NCI-H748 treated with DMSO at 0.1 percent for 48 hours (cell line): ENCODE results near the gene HLCS.
"Not testable (repeated sequence)": the region's sequence is repeated elsewhere in the genome, so short reads cannot be mapped to it uniquely, and the experiment has no call there.

Source experiments
- DNase-seq: peaks from one replicate; lab custom pipeline; 2025; lab: John Stamatoyannopoulos, UW

HLCS gene

DNA sequence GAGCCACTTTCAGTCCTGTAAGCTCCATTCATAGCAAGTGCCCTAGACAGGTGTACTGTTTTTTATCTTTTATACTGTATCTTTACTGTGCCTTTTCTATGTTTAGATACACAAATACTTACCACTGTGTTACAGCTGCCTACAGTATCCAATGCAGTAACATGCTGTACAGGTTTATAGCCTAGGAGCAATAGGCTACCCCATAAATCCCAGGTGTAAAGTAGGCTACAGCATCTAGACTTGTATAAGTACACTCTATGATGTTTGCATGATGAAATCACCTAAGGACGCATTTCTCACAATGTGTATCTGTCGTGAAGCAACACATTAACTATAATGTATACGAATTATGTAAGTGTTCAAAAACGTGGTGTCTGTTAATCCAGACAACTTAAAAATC is 10.7 kb downstream of the HLCS start:
- DNase-seq = no peak

GRCh38 chr21:36952331-36952730 is 14.1 kb downstream of the HLCS start:
- not testable (repeated sequence) for DNase-seq

- no peak for DNase-seq
Measured at GRCh38 chr21:36949171-36950141, 17.0 kb downstream of the HLCS start.

- DNase-seq = no peak
Measured at GRCh38 chr21:36948686-36949085, 17.8 kb downstream of the HLCS start.

DNA sequence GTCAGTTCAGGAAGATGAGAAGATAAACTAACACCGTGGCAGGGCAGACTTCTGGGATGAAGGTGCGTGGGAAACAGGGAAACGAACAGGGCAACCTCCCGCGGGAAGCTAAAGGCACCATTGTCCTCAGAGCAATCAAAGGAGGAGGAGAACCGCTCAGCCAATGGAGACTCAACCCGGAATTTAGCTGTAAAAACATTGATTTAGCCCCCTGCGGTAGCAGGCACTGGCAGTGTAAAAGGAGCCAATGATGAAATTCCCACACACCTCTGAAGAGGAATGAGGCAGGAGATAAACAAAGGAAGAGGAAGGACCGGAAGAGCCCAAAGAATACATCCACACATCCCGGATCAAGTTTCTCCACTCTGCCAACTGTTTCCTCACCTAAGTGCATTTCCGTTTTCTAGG is 19.5 kb downstream of the HLCS start:
- no peak for DNase-seq

DNA sequence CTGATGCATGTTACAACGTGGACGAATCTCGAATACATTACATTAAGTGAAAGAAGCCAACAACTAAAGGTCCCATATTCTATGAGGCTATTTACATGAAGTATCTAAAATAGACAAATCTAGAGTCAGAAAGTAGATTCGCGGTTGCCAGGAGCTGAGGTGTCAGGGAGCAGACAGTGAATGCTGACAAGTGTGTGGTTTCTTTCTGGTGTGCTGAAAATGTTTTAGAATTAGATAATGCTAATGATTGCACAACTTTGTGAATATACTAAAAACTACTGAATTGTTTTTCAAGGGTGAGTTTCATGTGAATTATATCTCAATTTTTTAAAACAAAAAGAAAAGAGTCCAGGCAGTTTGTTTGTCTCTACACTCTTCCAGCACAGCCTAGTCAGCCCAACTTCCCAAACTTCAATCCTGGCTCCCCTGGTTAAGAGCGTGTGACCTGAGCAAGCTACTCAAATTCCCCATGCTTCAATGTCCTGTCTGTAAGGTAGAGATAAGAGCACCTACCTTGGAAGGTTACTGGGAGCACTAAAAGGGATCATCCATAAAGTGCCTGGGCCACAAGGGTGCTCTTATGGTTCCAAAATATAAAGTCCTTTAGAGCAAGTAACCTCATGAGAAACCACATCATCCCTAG is 20.9 kb downstream of the HLCS start:
- DNase-seq = no peak

DNA sequence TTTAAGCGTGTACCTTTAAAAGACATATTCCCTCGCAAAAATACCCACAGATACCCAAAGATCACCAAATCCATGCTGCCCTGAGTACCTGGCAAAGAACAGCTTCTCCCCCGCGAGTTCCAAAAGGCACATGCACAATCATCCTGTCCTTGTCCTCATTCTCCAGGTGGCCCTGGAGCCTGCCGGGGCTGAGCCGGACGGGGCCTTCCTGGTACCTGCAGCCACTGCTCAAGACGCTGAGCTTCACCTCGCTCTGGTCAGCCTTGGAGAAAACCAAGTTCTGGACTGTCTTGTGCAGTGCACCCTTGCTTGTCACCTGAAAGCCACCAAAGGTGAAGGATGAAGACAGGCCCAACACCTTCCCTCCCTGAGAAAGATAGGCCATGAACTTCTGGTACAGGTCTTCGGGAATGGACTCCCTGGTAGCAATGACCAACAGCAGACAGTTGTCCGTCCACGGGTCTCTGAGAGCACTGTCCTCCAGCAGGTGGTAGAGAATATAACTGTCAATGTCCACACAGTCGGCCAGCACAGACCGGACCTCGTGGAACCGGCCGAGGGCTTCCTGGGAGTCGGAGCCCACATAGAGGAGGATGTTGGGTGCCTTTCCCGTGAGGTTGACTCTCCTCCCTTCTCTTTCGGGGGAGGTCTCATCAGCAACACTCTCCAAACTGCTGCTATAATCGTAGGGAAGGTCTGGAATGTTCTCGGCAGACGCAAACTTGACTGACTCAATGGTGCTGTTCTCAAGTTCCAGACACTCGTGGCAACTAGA is 29.9 kb downstream of the HLCS start:
- no peak for DNase-seq

DNA sequence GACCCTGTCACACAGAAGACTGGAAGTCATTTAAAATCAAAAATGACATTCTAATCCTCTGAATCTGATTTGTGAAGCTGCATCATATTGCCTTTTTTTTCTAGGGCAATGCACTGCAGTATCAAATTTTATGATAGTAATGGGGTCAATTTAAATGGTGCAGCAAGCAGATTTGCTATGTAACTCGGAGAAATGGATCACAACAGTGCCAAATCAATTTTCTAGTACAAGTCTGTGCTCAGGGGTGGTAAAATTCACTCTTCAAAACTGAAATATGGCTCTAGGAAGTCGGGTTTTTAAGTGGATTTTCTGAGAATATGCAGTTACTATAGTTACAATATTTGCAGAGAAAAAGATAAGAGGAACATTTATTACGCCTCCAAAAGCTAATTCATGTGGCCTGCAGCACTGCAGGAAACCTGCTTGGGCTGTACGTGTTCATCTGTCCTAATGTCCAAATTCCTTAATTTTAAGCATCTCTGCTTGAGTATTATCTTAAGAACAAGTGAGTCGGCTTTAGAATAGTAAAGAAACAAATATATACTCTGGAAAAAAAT is 31.5 kb downstream of the HLCS start:
- DNase-seq = no peak

GRCh38 chr21:36932161-36932816 is 34.2 kb downstream of the HLCS start:
- no peak for DNase-seq

- DNase-seq = no peak
Measured at GRCh38 chr21:36929622-36930021, 36.8 kb downstream of the HLCS start.

GRCh38 chr21:36928960-36929359 is 37.5 kb downstream of the HLCS start:
- no peak for DNase-seq

DNA sequence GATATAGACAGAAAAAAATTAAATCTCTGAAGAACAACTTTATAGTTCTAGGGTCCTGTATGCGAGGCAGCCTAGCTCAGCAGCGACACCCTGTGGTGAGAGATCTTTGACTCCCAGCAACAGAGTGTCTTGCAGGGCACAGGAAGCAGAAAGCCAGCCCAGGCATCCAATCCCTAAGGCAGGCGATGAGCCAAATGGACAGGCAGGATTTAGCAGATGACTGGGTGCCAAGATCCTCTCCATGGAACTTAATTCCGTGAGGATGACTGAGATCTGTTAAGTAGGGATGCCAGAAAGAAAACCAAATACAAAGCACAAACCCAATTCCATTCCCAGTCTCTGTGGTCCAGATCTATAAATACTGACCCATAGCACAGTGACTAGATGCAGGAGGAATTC is 38.8 kb downstream of the HLCS start:
- DNase-seq = peak; percentile 59

DNA sequence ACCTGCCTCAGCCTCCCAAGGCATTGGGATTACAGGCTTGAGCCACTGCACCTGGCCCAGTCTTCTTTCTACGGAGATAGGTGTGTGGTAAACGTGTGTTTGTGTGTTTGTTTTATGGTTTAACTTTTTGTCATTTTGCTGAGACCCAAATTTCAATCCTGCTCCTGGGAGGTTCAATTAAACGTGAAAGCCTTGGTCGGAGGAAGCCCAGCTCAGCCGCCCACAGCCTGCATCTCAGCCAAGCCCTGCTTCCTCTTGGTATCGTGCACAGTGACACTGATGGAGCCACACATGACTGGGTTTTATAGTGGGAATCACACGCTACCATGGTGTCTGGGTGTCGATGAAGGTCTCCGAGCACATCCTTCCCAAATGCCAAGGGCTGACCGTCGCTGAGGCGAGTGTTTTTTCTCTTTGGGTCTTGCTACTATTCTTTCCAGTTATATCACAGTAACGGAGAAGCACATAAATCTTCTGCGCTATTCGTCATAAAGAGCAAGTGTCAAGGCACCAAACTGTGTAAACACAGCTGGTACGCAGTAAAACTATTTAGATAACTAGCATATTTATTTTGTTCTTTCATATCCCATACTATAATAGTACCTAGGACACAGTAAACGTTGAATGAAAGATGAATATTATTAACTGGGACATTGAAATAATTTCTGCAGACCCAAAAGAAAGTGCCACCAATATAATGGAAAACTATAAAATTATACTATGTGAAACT is 39.3 kb downstream of the HLCS start:
- no peak for DNase-seq

GRCh38 chr21:36923270-36923669 is 43.2 kb downstream of the HLCS start:
- no peak for DNase-seq

DNA sequence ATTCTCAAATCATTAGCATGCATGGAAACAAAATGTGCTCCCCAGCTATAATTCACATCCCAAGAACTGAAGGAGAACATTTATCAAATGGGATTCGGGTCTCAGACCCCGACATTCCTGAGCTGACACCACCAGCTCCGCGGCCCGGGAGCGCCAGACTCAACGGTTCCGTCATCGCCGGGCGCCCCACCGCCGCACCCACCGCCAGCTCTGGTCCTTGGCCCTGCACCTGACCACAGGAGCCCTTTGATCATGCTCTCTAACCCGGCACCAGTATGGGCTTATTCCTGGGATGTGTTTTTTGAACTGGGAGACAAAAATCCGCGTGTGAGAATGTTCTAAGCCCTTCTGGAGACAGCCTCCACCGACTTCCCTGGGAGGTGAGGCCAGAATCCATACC is 43.6 kb downstream of the HLCS start:
- no peak for DNase-seq

DNA sequence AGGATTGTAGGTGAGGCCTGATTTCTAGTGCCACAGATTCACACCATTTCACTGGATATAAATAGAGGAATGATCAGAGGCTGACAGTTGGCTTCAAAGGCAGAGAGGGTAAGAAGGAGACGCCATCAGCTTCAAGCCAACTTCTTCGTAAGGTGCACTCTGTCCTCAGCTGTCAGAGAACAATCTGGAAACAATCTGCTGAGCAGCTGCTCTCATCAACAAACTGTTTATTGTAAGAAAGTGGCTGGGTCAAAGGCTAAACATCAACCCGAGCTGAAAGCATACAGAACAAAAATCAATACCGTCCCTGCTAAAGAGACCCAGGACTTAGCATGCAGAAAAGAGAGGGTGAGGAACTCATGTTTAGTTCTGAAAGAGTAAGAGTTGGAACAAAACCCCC is 48.2 kb downstream of the HLCS start:
- no peak for DNase-seq

DNA sequence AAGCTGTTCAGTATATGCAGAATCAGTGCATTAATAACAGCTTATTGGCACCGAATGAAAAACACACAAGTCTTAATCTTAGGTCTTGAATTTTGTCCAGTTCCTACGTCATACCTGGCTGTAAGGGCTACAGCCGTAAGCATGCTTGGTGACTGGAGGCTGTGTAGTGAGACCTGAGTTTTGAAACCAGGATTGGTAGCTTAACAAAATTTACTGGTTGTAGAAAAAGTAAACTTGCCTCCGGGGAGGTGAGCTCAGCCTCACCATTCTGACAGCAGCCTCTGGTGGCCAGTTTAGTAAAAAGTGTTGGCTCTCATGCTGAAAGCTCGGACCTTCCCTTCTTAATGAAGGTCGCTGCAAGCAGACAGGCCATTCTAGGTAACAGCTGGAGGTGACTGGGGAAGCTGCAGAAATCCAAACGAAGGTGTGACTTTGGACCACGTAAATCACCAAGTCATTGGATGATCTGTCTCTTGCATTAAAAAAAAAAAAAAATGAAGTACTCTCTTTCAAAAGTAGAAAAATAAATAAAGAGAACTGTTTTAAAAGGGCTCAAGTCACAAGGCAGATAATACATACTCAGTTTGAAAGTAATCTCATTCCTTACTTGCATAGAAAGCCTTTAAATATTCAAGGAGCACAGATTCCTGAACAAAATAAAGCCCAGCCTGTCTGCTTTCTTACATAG is 48.9 kb downstream of the HLCS start:
- DNase-seq = no peak

DNA sequence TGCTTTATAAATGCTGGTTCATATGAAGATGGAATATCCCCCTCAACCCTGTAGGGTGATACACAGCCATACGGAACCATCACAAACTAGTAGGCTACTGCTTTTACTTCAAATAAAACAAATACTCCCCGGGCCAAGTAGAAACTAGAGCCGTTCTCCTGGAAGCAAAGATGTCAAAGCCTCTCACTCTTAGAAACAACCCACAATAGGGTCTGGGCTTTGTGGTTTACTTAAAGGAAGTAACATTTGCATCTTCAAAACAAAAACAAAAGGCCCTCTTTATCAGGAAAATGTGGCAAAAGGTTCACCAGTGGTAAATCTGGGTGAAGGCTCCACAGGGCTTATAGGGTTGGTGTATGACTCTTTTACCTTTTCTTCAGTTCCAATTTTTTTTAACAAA is 49.8 kb downstream of the HLCS start:
- DNase-seq = no peak

DNA sequence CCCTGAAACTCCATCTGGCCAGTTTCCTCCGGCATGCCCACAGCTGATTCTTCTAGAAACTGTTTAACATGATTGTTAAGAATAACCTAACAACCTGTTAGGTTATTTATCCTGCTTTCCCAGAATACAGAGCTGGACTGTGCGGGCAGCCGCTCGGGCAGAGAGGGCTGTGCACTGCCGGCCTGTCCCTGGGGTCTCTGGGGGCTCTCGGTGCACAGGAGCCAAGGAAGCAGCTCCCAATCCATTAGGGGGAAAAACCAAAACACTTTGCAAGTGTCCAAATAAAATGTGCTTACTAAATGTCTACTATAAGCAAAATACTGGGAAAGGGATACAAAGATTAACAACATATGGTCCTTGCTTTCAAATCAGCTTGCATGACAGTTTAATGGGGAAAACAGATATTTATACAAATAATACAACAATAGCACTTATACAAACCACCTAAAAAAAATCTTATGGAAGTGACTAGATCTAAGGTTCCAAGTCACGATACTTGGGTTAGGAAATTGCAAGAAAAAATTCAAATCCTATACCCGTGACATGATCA is 50.7 kb downstream of the HLCS start:
- no peak for DNase-seq

- DNase-seq = no peak
Measured at GRCh38 chr21:36915014-36915695, 51.3 kb downstream of the HLCS start.
